Esophagus muscularis mucosa (tissue), 4 donors: ENCODE results near the gene L1CAM.

ENCODE experiments used
- EP300 ChIP-seq: sonication (generic); formaldehyde crosslinking; IDR thresholded peaks from one replicate; pipeline ENCODE4 v1.6.1; 2017; ENCODE audit warnings: antibody characterized with exemption
- POLR2A ChIP-seq: fragments of 450-650 bp; IDR thresholded peaks from one replicate; pipeline ENCODE4 v1.6.1; 2017; ENCODE audit warnings: antibody characterized with exemption, moderate library complexity, mild to moderate bottlenecking, low read depth
- POLR2AphosphoS5 ChIP-seq, 2 donors: sonication (generic); formaldehyde crosslinking; IDR thresholded peaks; one replicate each; pipeline ENCODE4 v1.6.1; 2017; ENCODE audit warnings: antibody characterized with exemption in 2 of 2
- TF ChIP-seq, protein P1 (sequence below), 3 experiments: fragments of 200-600 bp in 2 of 3; fragments of 450-650 bp in 1 of 3; sonication (generic) in 2 of 3; IDR thresholded peaks; one replicate each; pipeline ENCODE4 v1.5.1; 2017 to 2019; ENCODE audit warnings: antibody characterized with exemption in 3 of 3, mild to moderate bottlenecking in 2 of 3, moderate library complexity in 1 of 3

DNA sequence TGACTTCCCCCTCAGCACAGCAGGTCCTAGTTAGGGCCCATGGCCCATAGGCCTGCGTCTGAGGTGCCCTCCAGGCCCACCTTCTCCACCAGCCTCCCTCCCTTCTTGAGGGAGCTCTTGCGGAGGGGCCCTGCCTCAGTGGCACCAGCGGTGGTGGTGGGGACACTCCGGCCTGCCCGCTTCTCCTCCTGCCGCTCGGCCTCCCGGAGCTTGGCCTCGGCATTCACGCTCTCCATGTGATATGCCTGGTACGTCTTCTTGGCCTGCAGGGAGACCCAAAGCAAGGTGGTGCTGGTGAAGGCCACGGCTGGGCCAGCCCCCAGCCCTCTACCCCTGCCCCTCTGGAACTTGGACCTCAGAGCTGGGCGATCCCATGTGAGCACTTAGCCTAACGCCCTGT lies 34.6 kb upstream of the L1CAM start:
- TF ChIP-seq, protein P1, sequence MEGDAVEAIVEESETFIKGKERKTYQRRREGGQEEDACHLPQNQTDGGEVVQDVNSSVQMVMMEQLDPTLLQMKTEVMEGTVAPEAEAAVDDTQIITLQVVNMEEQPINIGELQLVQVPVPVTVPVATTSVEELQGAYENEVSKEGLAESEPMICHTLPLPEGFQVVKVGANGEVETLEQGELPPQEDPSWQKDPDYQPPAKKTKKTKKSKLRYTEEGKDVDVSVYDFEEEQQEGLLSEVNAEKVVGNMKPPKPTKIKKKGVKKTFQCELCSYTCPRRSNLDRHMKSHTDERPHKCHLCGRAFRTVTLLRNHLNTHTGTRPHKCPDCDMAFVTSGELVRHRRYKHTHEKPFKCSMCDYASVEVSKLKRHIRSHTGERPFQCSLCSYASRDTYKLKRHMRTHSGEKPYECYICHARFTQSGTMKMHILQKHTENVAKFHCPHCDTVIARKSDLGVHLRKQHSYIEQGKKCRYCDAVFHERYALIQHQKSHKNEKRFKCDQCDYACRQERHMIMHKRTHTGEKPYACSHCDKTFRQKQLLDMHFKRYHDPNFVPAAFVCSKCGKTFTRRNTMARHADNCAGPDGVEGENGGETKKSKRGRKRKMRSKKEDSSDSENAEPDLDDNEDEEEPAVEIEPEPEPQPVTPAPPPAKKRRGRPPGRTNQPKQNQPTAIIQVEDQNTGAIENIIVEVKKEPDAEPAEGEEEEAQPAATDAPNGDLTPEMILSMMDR (IDR thresholded peaks at IDR 0.05), result no peak
- no peak for TF ChIP-seq POLR2A
- no peak for TF ChIP-seq POLR2AphosphoS5 (IDR thresholded peaks at IDR 0.05)
- TF ChIP-seq EP300, result no peak
